HFFc6 (cell line): ENCODE data around the gene HIRA. TPM values are rescaled to one million over a fixed set of nuclear protein-coding genes. Genes with fewer than 3 reads are reported as not detected.

Source experiments
- DNase-seq: peaks from one replicate; pipeline ENCODE4 v3.0.0-alpha.2; 2018
- H3K27ac Mint-ChIP-seq: 2 replicates; pipeline ENCODE4 v1.8.0; 2020; ENCODE audit warnings: mild to moderate bottlenecking, mixed read lengths
- H3K27me3 Mint-ChIP-seq: 2 replicates; pipeline ENCODE4 v1.8.0; 2021; ENCODE audit warnings: mild to moderate bottlenecking, moderate library complexity, mixed read lengths; ENCODE audit not compliant: insufficient read depth
- H3K36me3 Mint-ChIP-seq: 2 replicates; pipeline ENCODE4 v1.8.0; 2021; ENCODE audit warnings: low read depth, mixed read lengths
- H3K4me1 Mint-ChIP-seq: 2 replicates; pipeline ENCODE4 v1.8.0; 2020; ENCODE audit warnings: low read depth, mixed read lengths
- H3K4me3 Mint-ChIP-seq: 2 replicates; pipeline ENCODE4 v1.8.0; 2020; ENCODE audit warnings: mild to moderate bottlenecking, moderate library complexity, mixed read lengths
- H3K9me3 Mint-ChIP-seq: 2 replicates; pipeline ENCODE4 v1.8.0; 2020; ENCODE audit warnings: mild to moderate bottlenecking, mixed read lengths
- CTCF ChIP-seq: fragments of 200-600 bp; sonication (generic); IDR thresholded peaks from 2 replicates; pipeline ENCODE4 v1.5.0; 2021; ENCODE audit warnings: antibody characterized with exemption, mild to moderate bottlenecking
- total RNA-seq, 6 experiments: library from RNA; stranded (reverse); fragmentation: NEBNext Ultra II Directional; extraction: Animal tissue kit (Norgen Biotek cat#: 25700); gene quantifications; 2 replicates in 1 of 6; 3 replicates in 5 of 6; pipeline ENCODE4 v1.2.3, GENCODE V29; 2021

The HIRA gene
- total RNA-seq, 6 experiments from 2014 or later = 26.6 to 30.8 (median 27.4) TPM

GRCh38 chr22:19471572-19471971 lies 40.0 kb upstream of the HIRA start:
- H3K36me3 Mint-ChIP-seq = peaks cover 27% of the 10 kb centered on the region
- H3K4me1 Mint-ChIP-seq = peaks cover 20% of the 10 kb centered on the region
- H3K9me3 Mint-ChIP-seq = no peaks in the 10 kb centered on the region
- H3K27me3 Mint-ChIP-seq = peaks cover 2% of the 10 kb centered on the region
- H3K27ac Mint-ChIP-seq = no peak overlapping the region
- no peak for TF ChIP-seq CTCF
- H3K4me3 Mint-ChIP-seq = no peak overlapping the region
- no peak for DNase-seq

- DNase-seq = no peak
- Mint-ChIP-seq H3K36me3 (peaks cover 32% of the 10 kb centered on the region), H3K9me3 (no peaks in the 10 kb centered on the region), H3K27ac (no peak overlapping the region), H3K4me1 (peaks cover 15% of the 10 kb centered on the region), H3K27me3 (peaks cover 2% of the 10 kb centered on the region), H3K4me3 (no peak overlapping the region)
- TF ChIP-seq CTCF = no peak
These were observed 38.5 kb upstream of the HIRA start for GRCh38 chr22:19470010-19470409.

- H3K27me3 Mint-ChIP-seq = peaks cover 2% of the 10 kb centered on the region
- no peak overlapping the region for H3K27ac Mint-ChIP-seq
These were observed 37.9 kb upstream of the HIRA start for GRCh38 chr22:19469421-19469820.

GRCh38 chr22:19467912-19468311 lies 36.4 kb upstream of the HIRA start:
- Mint-ChIP-seq H3K27me3 (peaks cover 2% of the 10 kb centered on the region), H3K4me1 (peaks cover 28% of the 10 kb centered on the region), H3K9me3 (no peaks in the 10 kb centered on the region), H3K4me3 (no peak overlapping the region), H3K36me3 (peaks cover 43% of the 10 kb centered on the region), H3K27ac (no peak overlapping the region)
- DNase-seq = no peak
- TF ChIP-seq CTCF = no peak

More at GRCh38 chr22:19469421-19469820, 37.9 kb upstream of the HIRA start:
- H3K4me3 Mint-ChIP-seq = no peak overlapping the region
- no peak for TF ChIP-seq CTCF
- H3K36me3 Mint-ChIP-seq = peaks cover 36% of the 10 kb centered on the region
- H3K4me1 Mint-ChIP-seq = peaks cover 21% of the 10 kb centered on the region
- H3K9me3 Mint-ChIP-seq = no peaks in the 10 kb centered on the region
- no peak for DNase-seq

- H3K4me3 Mint-ChIP-seq = no peak overlapping the region
- no peaks in the 10 kb centered on the region for H3K9me3 Mint-ChIP-seq
- TF ChIP-seq CTCF = no peak
- H3K27ac Mint-ChIP-seq = no peak overlapping the region
- H3K36me3 Mint-ChIP-seq = peaks cover 46% of the 10 kb centered on the region
- H3K27me3 Mint-ChIP-seq = no peaks in the 10 kb centered on the region; the same call in none of the 2 replicates
- H3K4me1 Mint-ChIP-seq = peaks cover 32% of the 10 kb centered on the region
- no peak for DNase-seq
These were observed 35.6 kb upstream of the HIRA start for GRCh38 chr22:19466848-19467752.
